Activated CD8-positive, alpha-beta memory T cell treated with anti-CD3 and anti-CD28 coated beads, Interleukin-2, amount 50 U/mL, for 1 hour (primary cell): ENCODE measurements around the gene C5AR1.
"Not testable (repeated sequence)": the region's sequence is repeated elsewhere in the genome, so short reads cannot be mapped to it uniquely, and the experiment has no call there.

ENCODE experiments used
- DNase-seq: peaks from one replicate; pipeline ENCODE4 v3.0.0-alpha.2; 2020; ENCODE audit errors: extremely low read depth

C5AR1 gene

GRCh38 chr19:47331931-47332547 is 22.4 kb downstream of the C5AR1 start, which contains the start of gene C5AR2:
Gene C5AR2, plus strand, starts transcription at chr19:47332175. Its CDS starts 8,625 bp downstream, at chr19:47340800.
- no peak for DNase-seq

DNA sequence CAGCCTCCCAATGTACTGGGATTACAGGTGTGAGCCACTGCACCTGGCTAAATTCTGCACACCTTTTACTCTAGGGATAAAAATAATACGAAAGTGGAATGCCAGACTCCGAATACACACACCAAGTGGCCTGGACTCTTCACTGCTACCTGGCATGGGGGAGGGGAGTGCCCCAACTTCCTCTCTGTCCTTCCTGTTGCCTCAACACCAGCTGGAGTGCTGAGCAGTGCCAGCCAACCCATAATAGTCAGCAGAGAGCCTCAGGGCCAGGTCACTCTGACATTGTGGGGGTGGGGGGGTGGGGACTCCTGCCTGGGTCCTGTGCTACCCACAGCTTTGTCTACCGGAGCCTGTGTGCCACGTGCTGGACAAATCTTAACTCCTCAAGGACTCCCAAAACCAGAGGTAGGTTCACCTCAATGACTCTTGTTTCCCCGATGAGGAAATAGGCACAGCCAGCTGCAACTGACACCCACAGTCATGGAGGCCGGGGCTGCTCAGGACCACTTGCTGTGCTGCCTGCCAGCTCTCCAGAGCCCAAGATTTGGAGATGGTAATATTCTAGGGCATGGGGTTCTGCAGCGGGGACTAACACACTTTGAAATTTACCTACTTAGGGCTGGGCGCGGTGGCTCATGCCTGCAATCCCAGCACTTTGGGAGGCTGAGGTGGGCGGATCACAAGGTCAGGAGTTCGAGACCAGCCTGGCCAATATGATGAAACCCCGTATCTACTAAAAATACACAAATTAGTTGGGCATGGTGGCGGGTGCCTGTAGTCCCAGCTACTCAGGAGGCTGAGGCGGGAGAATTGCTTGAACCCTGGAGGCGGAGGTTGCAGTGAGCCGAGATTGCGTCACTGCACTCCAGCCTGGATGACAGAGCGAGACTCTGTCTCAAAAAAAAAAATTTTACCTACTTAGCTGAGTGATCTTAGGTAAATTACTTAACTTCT is 27.4 kb downstream of the C5AR1 start:
- not testable (repeated sequence) for DNase-seq

DNA sequence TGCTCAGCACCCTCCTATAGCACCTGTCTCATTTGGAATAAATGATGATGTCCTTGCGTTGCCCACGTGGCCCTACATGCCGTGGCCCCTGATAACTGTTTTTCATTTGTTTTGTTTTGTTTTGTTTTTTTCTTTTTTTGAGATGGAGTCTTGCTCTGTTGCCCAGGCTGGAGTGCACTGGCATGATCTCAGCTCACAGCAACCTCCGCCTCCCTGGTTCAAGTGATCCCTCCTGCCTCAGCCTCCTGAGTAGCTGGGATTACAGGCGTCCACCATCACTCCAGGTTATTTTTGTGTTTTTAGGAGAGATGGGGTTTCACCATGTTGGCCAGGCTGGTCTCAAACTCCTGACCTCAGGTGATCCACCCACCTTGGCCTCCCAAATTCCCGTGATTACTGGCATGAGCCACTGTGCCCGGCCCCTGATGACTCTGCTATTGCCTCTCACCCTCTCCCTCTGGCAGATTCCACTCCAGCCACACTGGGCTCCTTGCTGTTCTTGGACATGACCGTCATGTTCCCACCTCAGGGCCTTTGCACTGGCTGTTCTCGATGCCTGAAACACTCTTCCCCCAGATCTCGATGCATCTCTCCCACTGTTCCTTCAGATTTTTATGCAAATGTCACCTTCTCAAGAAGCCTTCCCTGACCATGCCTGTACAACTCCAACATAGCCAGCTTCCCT is 29.7 kb downstream of the C5AR1 start:
- DNase-seq: no peak

- DNase-seq: no peak
Measured at GRCh38 chr19:47340477-47341208, 31.0 kb downstream of the C5AR1 start.

- DNase-seq: no peak
Measured at GRCh38 chr19:47341734-47342133, 32.1 kb downstream of the C5AR1 start.

GRCh38 chr19:47343194-47343802 is 33.6 kb downstream of the C5AR1 start:
- DNase-seq: no peak

GRCh38 chr19:47344425-47344824 is 34.8 kb downstream of the C5AR1 start:
- DNase-seq: no peak

DNA sequence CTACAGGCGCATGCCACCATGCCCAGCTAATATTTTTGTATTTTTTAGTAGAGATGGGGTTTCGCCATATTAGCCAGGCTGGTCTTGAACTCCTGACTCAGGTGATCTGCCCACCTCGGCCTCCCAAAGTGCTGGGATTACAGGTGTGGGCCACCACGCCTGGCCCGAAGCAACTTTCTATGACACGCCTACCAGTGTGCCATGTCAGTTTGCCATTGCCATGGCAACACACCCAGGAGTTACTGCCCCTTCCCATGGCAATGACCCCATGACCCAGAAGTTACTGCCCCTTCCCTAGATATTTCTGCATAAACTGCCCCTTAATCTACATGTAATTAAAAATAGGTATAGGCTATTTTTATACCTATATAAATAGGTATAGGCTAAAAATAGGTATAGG is 36.4 kb downstream of the C5AR1 start:
- not testable (repeated sequence) for DNase-seq

GRCh38 chr19:47348819-47349795 is 39.4 kb downstream of the C5AR1 start, which contains the start of gene DHX34:
Gene DHX34, plus strand, starts transcription at chr19:47349315. Its CDS starts 3,716 bp downstream, at chr19:47353031.
- DNase-seq: peak; percentile 95

DNA sequence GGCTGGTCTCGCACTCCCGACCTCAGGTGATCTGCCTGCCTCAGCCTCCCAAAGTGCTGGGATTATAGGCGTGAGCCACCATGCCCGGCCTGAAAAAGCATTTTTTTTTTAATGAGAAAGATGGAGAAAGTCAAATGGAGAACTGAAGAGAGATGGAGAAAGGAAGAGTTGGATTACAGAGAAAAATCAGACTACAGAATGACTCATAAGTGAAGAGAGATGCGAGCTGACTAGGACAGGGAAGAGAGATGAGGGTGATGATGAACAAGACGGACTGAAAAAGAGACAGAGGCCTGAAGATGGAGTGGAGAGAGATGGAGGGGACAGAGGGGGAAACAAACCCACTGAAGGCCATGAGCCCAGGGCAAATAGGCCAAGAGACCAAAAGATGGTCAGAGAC is 41.0 kb downstream of the C5AR1 start:
- DNase-seq: no peak

GRCh38 chr19:47351548-47351947 is 41.9 kb downstream of the C5AR1 start:
- DNase-seq: no peak

- DNase-seq: no peak
Measured at GRCh38 chr19:47352095-47352494, 42.4 kb downstream of the C5AR1 start.

DNA sequence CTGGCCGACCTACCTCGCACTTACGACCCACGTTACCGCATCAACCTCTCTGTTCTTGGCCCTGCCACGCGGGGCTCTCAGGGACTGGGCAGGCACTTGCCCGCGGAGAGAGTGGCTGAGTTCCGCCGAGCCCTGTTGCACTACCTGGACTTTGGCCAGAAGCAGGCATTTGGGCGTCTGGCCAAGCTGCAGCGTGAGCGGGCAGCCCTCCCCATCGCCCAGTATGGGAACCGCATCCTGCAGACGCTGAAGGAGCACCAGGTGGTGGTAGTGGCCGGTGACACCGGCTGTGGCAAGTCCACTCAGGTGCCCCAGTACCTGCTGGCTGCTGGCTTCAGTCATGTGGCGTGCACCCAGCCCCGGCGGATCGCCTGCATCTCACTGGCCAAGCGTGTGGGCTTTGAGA is 43.6 kb downstream of the C5AR1 start:
- DNase-seq: no peak

DNA sequence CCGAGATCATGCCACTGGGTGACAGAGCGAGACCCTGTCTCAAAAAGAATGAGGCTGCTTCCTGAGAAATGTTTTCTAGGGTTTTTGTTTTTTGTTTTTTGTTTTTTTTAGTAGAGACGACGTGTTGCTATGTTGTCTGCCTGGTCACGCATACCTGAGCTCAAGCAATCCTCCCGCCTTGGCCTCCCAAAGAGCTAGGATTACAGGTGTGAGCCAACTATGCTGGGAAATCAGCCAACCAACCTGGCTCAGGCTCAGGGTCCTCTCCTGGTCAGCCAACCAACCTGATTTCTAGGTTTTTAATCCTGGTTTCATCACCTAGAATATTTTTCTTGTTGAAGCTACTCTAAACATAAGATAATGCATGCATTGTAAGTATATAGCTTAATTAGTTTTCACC is 47.2 kb downstream of the C5AR1 start:
- DNase-seq: no peak

DNA sequence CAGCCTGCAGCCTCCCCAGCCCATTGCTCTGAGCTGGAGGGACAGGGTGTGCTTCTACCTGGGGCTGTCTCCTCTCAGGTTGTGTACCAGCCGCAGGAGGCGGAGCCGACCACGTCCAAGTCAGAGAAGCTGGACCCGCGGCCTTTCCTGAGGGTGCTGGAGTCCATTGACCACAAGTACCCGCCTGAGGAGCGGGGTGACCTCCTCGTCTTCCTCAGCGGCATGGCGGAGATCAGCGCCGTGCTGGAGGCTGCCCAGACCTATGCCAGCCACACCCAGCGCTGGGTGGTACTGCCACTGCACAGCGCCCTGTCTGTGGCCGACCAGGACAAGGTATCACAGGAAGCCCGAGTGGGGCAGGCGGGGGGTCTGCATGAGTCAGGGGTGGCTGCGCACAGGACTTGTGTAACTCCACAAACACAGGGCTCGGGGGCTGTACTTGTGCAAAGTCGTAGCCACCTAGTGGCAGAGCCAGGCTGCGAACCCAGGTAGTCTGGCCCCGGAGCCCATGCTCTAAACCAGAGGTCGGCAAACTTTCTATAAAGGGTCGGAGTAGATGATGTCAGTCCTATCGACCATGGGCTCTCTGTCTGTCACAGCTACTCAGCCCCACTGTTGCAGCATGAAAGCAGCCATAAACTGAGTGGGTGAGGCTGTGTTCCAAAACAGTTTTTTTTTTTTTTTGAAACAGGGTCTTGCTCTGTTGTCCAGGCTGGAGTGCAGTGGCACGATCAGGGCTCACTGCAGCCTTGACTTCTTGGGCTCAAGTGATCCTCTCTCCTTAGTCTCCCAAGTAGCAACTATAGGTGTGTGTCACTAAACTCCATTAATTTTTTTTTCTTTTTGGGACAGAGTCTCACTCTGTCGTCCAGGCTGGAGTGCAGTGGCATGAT is 48.4 kb downstream of the C5AR1 start:
- DNase-seq: no peak

GRCh38 chr19:47358936-47359335 is 49.3 kb downstream of the C5AR1 start:
- DNase-seq: no peak

GRCh38 chr19:47362321-47362720 is 52.7 kb downstream of the C5AR1 start:
- DNase-seq: no peak

DNA sequence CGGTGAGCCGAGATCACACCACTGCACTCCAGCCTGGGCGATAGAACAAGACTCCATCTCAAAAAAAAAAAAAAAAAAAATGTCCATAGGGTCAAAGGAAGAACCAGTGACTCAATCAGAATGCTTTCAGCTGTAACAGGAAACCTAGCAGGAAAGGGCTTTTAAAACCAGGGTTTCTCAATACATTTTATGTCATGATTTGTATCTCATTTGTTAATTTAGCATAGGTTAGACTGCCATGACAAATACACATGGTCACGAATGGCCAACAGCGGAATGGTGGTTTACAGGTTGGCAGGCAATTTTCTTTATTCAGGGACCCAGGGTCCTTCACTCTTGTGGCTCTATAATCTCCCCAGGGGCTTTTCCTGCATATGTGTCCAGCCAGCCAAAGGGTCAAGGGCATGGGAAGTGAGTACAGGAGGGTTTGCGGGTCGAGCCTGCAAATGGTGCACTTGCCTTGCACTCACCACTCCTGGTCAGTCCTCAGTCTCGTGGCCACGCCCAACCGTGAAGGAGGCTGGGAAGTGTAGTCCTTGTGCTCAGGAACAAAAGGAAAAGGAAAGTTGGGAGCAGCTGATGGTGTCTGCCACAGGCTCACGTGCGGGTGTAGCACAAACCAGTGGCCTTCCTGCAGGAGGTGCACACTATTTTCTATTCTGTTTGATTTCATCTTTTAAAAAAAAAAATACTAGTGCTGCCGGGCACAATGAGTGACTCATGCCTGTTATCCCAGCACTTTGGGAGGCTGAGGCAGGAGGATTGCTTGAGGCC is 54.3 kb downstream of the C5AR1 start:
- DNase-seq: no peak
